NT2/D1 (cell line): Measurements from ENCODE around the gene DBF4.

Source experiments
- SUZ12 ChIP-seq: IDR thresholded peaks from 2 replicates; pipeline ENCODE4 v1.6.1; 2011; ENCODE audit not compliant: insufficient read length, insufficient read depth; ENCODE audit errors: extremely low read depth
- ZNF274 ChIP-seq: IDR thresholded peaks from 2 replicates; pipeline ENCODE4 v1.6.1; 2011; ENCODE audit warnings: mild to moderate bottlenecking, low read depth, low read length

DNA sequence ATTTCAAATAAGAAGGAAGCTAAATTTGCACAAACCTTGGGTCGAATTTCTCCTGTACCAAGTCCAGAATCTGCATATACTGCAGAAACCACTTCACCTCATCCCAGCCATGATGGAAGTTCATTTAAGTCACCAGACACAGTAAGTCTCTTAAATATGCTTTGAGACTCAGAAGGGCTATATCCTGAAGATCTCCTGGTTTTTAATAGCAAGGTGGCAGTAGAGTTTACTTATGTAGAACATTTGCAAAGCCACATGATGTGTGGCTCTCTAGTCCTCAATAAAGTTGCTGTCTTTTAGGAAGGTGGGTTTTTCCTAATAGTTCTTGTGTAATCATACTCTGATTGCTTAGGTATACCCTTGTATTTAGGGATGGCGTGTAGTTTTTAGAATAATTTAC lies 8.7 kb downstream of the DBF4 start:
- TF ChIP-seq SUZ12 (no peak), ZNF274 (no peak)
